ENCODE data around the gene MTR. TPM values are rescaled to one million over a fixed set of nuclear protein-coding genes. Genes with fewer than 3 reads are reported as not detected.

Gene MTR
- total RNA-seq, 1 experiment from 2014 or later, result 35.5 TPM

- peaks cover 4 to 8% of the 10 kb centered on the region in 2 experiments; a peak in 4 of 5 replicates for H3K9me3 Mint-ChIP-seq
- Histone ChIP-seq H2AFZ (ENCODE audit: low read length) (no peak overlapping the region), H2BK15ac (ENCODE audit: low read depth, low read length) (no peak overlapping the region), H4K8ac (replicated peaks; ENCODE audit: insufficient read length, low read depth, low read length) (no peak overlapping the region), H2BK12ac (ENCODE audit: insufficient read length, low read depth, low read length) (no peak overlapping the region), H2BK20ac (ENCODE audit: low read depth, low read length, poor library complexity, severe bottlenecking) (no peak overlapping the region), H4K5ac (ENCODE audit: insufficient read length, low read depth, low read length) (no peak overlapping the region), H3K27me3 (ENCODE audit: insufficient read depth, low read length) (no peaks in the 10 kb centered on the region), H2BK5ac (ENCODE audit: insufficient read length, low read length) (no peak overlapping the region), H3K56ac (ENCODE audit: insufficient read length, low read depth, low read length) (no peak overlapping the region), H3K9ac (ENCODE audit: extremely low read depth, insufficient read length, low read length) (no peak overlapping the region), H2BK120ac (ENCODE audit: low read depth, low read length, poor library complexity, severe bottlenecking) (no peak overlapping the region), H3K27ac (ENCODE audit: insufficient read length, low read depth, low read length) (no peak overlapping the region), H3K4ac (ENCODE audit: low read depth, low read length) (no peak overlapping the region), H3K79me2 (ENCODE audit: insufficient read depth, low read length) (no peaks in the 10 kb centered on the region), H2AK5ac (ENCODE audit: insufficient read length, low read length) (no peak overlapping the region), H4K91ac (ENCODE audit: insufficient read length, low read depth, low read length) (no peak overlapping the region), H3K14ac (ENCODE audit: insufficient read depth, low read length) (no peak overlapping the region), H4K20me1 (ENCODE audit: control insufficient read depth, insufficient read depth, insufficient read length) (no peaks in the 10 kb centered on the region), H3K23ac (ENCODE audit: insufficient read length, low read depth, low read length) (no peak overlapping the region), H3K79me1 (ENCODE audit: insufficient read depth, low read depth, low read length, poor library complexity, severe bottlenecking) (no peaks in the 10 kb centered on the region), H3K23me2 (ENCODE audit: insufficient read length, low read depth, low read length, poor library complexity, severe bottlenecking) (no peaks in the 10 kb centered on the region), H3T11ph (ENCODE audit: low read length) (no peak overlapping the region), H3K18ac (ENCODE audit: insufficient read length, low read depth, low read length) (no peak overlapping the region), H3K9me3 (ENCODE audit: control insufficient read depth, low read depth, low read length) (no peaks in the 10 kb centered on the region), H3K4me2 (ENCODE audit: insufficient read depth, insufficient read length, low read length) (no peak overlapping the region), H3K4me1 (ENCODE audit: insufficient read depth, low read length) (no peaks in the 10 kb centered on the region)
- no peak for DNase-seq
- H3K36me3 Mint-ChIP-seq (ENCODE audit: insufficient read depth in 1 of 3, low read depth in 3 of 3), result peaks cover 0 to 8% (median 2%) of the 10 kb centered on the region in 3 experiments; a peak in 2 of 7 replicates
- no CpG with 5 or more reads among the region's 7 CpGs for WGBS (ENCODE audit: extremely low coverage, insufficient read length, low lambda C conversion rate)
- peaks cover 35% of the 10 kb centered on the region in 2 experiments for H3K4me1 Mint-ChIP-seq
- no peaks in the 10 kb centered on the region; the same call in 1 of the 2 replicates for H3K27me3 Mint-ChIP-seq (ENCODE audit: low read depth)
- H3K4me3 Mint-ChIP-seq, result no peak overlapping the region
- peak overlapping the region; percentile 17 to 71 (median 30); a peak in 3 of 7 replicates for H3K27ac Mint-ChIP-seq
- no peak for TF ChIP-seq CTCF (conservative IDR thresholded peaks at IDR 0.05)
These were observed 156.6 kb downstream of the MTR start for GRCh38 chr1:236951672-236952071.
